GM19351 (cell line): Measurements from ENCODE around the gene SLC7A6.
A peak's percentile ranks its signal among the peaks of the same experiment; 100 is the strongest.

ENCODE experiments used
- ATAC-seq: cut with Tn5 transposase; IDR thresholded peaks from one replicate; pipeline ENCODE4 v1.9.1; 2021; ENCODE audit warnings: mild to moderate bottlenecking, moderate library complexity; ENCODE audit not compliant: unreplicated experiment

The SLC7A6 gene

DNA sequence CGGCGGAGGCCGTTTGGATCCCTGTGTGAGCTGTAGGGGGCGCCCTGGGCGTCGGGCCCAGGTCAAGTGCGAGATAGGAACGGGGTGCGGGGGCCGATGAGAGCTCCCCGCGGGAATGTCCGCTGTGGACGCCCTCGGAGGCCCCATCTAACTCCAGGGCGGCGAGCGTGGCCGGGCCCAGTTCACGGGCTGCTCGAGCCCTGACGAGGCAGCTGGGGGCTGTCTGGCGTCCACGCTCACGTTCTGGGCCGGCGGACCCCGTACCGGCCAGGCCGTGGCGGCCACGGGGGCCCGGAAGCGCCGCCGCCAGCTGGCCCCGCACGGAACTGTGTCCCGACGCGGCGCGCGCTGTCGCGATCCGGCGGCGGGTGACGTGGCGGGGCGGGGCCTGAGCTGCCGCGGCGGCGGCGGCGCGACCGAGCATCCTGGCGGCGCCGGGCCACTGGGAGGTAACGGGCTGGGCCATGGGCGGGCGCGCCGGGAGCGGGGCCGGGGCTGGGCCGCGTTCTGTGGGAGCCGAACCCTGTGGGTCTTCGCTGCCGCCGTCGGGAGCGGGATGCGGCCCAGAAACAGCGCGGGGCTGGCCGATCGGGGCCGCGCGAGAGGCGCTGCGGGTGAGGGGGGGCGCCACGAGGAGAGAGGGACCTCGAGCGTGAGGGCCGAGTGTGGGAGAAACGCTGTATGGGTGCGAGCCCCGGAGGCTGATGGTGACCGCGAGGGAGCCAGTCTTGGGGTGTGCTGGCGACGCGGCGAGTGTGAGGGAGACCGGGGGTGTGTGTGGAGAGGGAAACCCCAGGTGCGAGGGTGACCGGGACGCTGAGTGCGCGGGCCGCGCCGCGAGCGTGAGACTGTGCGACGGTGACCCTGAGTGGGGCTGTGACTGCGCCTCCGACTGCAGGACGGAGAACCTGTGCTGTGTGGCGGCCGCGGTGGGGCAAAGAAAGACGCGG is at the start of gene SLC7A6:
TSS of gene SLC7A6 (plus strand) at position 399 of the 950 bp plus-strand sequence. CDS start 10,201 bp downstream, outside the sequence.
- peak; percentile 67 for ATAC-seq

DNA sequence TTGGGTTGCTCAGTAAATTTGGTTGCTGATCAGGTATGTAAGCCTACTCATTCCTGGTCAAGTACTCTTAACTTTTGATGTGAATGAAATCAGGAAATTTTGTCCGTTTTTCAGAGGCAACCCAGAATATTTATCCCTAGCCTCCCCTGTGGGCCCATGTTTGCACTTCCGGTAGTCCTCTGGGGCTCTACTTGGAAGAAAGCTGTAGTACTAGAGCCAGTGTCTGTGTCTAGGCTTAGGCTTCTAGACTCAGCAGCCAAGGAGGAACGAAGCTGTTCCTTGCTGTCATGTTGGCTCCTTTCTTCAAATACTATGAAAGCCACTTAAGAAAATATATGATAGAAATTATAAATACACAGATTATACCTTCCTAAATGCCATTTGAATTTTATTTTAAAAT is 49.6 kb upstream of the SLC7A6 start:
- ATAC-seq, result no peak

DNA sequence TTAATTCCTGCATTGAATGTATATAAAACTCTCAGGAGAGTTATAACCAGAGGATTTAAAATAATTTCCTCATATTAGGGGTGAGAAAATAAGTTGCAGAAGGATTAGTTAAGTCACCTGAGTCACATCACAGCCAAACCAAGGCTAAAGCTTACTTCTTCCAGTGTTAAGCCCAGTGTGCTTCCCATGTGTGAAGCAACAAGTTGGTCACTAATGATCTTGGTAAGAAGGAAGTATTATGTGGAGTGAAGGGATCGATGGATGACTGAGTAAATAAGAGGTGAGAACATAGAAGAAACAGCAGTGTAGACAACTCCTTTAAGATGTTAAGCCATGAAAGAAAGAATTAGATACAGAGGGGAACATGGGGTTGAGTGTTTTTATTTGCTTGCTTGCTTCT is 49.0 kb upstream of the SLC7A6 start:
- ATAC-seq, result no peak

GRCh38 chr16:68216240-68216639 is 48.1 kb upstream of the SLC7A6 start:
- ATAC-seq, result no peak

DNA sequence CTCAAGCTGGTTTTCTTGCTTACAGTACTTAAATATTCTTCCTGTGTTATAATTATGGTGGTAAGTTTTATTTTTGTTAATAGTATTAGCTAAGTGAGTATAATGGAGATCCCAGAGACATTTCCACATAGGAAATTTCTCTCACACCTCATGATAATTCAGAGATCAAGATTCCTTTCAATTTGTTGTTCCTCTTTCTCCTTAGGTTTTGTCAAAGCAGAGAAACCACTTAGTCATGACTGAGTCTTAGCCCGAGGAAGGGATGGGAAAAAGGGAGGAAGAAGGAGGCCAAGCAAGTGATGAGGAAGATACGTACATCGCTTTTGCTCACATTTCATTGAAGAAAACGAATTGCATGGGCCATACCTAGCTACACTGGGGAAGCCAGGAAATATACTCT is 46.8 kb upstream of the SLC7A6 start:
- no peak for ATAC-seq

GRCh38 chr16:68219725-68220351 is 44.5 kb upstream of the SLC7A6 start:
- no peak for ATAC-seq

DNA sequence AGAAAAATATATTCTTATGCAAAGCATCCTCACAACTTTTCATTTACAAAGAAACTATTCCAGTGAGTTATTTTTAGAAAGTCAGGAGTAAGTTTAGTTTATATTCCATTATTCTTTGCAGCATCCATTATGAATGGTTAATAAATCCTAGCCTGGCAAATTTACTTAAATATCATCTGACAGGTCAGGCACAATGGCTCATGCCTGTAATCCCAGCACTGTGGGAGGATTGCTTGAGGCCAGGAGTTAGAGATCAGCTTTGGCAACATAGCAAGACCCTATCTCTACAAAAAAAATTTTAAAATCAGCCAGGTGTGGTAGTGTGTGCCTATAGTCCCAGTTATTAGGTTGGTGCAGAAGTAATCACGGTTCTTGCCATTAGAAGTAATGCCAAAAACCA is 41.3 kb upstream of the SLC7A6 start:
- no peak for ATAC-seq

DNA sequence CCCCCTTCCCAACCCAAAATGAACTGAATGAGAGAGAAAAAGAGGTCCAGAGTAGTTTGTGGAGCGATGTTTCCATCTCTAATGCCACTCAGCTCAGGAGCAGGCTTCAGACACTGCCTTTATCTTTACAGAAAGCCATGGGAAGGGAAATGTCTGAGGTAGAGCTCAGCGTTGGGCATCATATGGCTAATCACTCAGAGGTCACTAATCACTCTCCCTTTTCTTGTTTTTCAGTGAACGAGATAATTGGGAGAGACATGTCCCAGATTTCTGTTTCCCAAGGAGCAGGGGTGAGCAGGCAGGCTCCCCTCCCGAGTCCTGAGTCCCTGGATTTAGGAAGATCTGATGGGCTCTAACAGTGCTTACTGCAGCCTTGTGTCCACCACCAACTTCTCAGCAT is 38.2 kb upstream of the SLC7A6 start:
- no peak for ATAC-seq

- no peak for ATAC-seq
Measured at GRCh38 chr16:68227183-68227793, 37.0 kb upstream of the SLC7A6 start.

- ATAC-seq, result no peak
Measured at GRCh38 chr16:68227850-68228553, 36.3 kb upstream of the SLC7A6 start.

- ATAC-seq, result no peak
Measured at GRCh38 chr16:68228652-68229051, 35.7 kb upstream of the SLC7A6 start.

- ATAC-seq, result no peak
Measured at GRCh38 chr16:68229431-68230175, 34.7 kb upstream of the SLC7A6 start.

GRCh38 chr16:68230176-68230571 is 34.2 kb upstream of the SLC7A6 start:
- no peak for ATAC-seq

DNA sequence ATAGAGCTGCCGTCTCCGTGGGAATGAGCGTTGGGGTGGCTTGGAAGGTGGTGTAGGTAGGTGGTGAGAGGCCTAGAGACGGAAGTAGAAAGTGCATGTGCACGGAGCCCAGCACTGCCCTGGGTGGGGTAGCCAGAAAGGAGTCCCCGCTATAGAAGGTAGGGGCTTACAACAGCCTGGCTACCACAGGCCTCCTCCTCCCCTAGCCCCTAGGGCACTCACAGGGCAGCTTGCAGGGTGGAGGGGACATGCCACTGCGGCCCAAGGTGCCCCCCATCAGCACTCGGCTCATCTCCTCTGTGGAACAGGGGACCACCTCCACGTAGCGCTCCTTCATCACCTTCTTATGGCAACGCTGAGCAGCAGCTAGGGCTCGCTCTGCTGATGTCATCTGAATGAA is 33.4 kb upstream of the SLC7A6 start:
- ATAC-seq, result no peak

DNA sequence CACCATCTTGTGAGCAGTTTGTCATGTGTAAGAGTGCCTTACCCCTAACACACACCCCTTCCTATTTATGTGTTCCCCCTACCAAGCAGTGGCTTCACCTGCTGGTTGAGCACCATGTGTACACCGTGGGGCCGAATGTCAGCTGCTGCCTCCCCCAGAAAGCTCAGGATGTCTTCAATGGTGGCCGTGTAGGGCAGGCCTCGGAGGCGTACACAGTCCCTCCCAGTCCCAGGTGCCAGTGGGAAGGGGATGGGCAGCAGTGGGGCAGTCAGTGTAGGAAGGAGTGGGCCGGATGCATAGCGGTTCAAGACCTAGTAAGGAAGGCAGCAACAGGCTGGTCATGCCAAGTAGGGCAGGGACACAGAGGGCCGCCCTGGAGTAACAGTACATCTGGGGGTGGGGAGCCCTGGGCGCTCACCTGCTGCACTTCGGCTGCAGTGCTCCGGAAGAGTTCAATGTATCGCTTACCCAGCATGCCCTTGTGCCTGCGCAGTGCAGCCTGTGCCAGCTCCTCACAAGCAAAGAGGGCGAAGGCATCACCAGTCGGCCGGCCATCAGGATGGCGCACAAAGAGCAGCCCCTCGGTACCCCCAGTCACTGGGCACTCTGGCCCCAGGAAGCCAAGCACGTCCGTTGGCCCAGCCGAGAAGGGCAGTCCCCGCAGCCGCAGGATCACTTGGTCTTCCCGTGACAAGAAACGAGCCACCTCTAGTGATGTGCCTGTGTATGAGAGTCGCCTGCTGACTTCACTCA is 32.8 kb upstream of the SLC7A6 start:
- no peak for ATAC-seq

- ATAC-seq, result no peak
Measured at GRCh38 chr16:68232335-68232734, 32.0 kb upstream of the SLC7A6 start.

DNA sequence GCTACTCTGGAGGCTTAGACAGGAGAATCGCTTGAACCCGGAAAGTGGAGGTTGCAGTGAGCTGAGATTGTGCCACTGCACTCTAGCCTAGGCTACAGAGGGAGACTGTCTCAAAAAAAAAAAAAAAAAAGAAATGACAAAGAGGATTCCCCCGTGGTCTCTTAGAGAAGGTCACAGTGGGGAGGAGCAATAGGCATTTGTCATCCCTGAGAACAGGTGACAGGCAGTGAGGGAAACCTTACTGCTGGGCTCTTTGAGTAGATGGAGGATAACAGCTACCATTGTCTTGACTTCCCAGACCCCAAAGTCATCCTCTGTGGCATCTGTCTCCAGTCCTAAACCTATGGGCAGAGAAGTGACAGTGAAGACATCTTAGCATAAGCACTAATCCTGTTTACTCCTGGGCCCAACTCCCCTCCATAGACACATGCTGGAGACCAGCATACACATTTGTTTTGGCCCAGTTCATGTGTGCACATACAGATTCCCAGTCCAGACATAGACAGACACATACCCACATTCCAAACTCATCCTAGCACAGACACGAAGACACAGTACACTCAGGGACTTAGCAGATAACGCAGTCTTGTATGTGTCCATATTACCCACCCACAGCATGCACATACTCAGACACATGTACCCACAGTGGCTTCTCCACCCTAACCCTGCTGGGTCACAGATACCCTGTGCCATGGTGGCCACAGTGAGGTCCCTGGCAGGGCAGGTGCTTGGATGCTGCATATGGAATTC is 31.1 kb upstream of the SLC7A6 start:
- no peak for ATAC-seq

DNA sequence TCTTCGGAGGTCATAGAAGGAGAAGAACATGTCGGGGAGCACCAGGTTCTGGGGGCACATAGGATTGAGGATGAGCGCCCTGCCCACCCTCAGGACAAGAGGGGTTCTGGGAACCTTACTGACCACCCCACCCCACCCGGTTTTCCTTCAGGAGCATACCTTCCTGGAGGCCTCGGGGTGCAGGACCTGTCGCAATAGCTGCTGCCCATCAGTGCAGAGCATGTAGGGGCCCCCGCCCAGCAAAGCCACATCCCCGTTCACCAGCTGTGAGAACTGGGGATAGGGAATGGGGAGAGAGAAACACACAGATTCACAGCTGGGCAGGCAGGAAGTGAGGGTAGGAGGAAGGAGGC is 30.5 kb upstream of the SLC7A6 start:
- no peak for ATAC-seq
